ENCODE measurements around the gene GRK4.

GRCh38 chr4:3083732-3084131 is 120.4 kb downstream of the GRK4 start:
- TF ChIP-seq CTCF (IDR thresholded peaks at IDR 0.05; ENCODE audit: insufficient read depth, low read length, poor library complexity, severe bottlenecking) = no peak
- no peak for TF ChIP-seq EZH2phosphoT487 (conservative IDR thresholded peaks at IDR 0.05; ENCODE audit: low read length)
